Neural cell (in vitro differentiated cells): ENCODE results near the gene MRPL44.

Experiments
- CTCF ChIP-seq: fragments of 450-650 bp; IDR thresholded peaks from 2 replicates; pipeline ENCODE4 v1.5.1; 2014; ENCODE audit warnings: antibody characterized with exemption, mild to moderate bottlenecking, moderate library complexity; ENCODE audit not compliant: poor library complexity, severe bottlenecking
- EP300 ChIP-seq: fragments of 450-650 bp; conservative IDR thresholded peaks from 2 replicates; pipeline ENCODE4 v1.6.1; 2014; ENCODE audit warnings: antibody characterized with exemption, mild to moderate bottlenecking, moderate library complexity; ENCODE audit not compliant: poor library complexity, severe bottlenecking
- EZH2 ChIP-seq: fragments of 200-600, 300-800 bp; shearing (Covaris generic), sonication (generic); IDR thresholded peaks from 2 replicates; pipeline ENCODE4 v1.6.1; 2014; ENCODE audit warnings: antibody characterized with exemption, low read length, borderline replicate concordance, mild to moderate bottlenecking; ENCODE audit not compliant: insufficient read depth, poor library complexity, severe bottlenecking
- MXI1 ChIP-seq: fragments of 450-650 bp; conservative IDR thresholded peaks from 2 replicates; pipeline ENCODE4 v1.6.1; 2014; ENCODE audit warnings: antibody characterized with exemption, mild to moderate bottlenecking; ENCODE audit not compliant: poor library complexity, severe bottlenecking
- POLR2AphosphoS5 ChIP-seq: IDR thresholded peaks from 2 replicates; pipeline ENCODE4 v1.6.1; 2012
- RAD21 ChIP-seq: fragments of 450-650 bp; conservative IDR thresholded peaks from 2 replicates; pipeline ENCODE4 v1.6.1; 2014; ENCODE audit warnings: antibody characterized with exemption, mild to moderate bottlenecking, moderate library complexity
- REST ChIP-seq: IDR thresholded peaks from 2 replicates; pipeline ENCODE4 v1.6.1; 2012; ENCODE audit warnings: borderline replicate concordance
- TAF1 ChIP-seq: IDR thresholded peaks from 2 replicates; pipeline ENCODE4 v1.6.1; 2012; ENCODE audit warnings: low read depth

- TF ChIP-seq CTCF (no peak), POLR2AphosphoS5 (no peak), EP300 (no peak), RAD21 (no peak), REST (no peak), EZH2 (no peak), TAF1 (no peak), MXI1 (no peak)
Measured at GRCh38 chr2:223932816-223933800, 24.2 kb upstream of the MRPL44 start.
